Measurements from ENCODE around the gene RAB25.

GRCh38 chr1:156069490-156070455 is 8.8 kb downstream of the RAB25 start:
- no peak for TF ChIP-seq CTCF (IDR thresholded peaks at IDR 0.05)
- TF ChIP-seq POLR2A (IDR thresholded peaks at IDR 0.05) = no peak
- TF ChIP-seq POLR2AphosphoS5 (IDR thresholded peaks at IDR 0.05; ENCODE audit: insufficient read depth in 1 of 2, low read depth in 1 of 2) = no peak
